DOHH2 (cell line): ENCODE measurements around the gene C7orf33.

Experiments
- H3F3A ChIP-seq: fragments of 200-600 bp; sonication (generic), shearing (Covaris generic); 2 replicates; pipeline ENCODE4 v1.6.0; 2016; ENCODE audit warnings: antibody characterized with exemption, mild to moderate bottlenecking; ENCODE audit not compliant: control insufficient read depth, insufficient read depth
- H3K27ac ChIP-seq: fragments of 200-600 bp; sonication (generic); 2 replicates; pipeline ENCODE4 v1.5.1; 2014; ENCODE audit warnings: low read depth, mild to moderate bottlenecking, low read length, moderate library complexity
- H3K27me3 ChIP-seq: fragments of 200-600 bp; sonication (generic); 2 replicates; pipeline ENCODE4 v1.6.1; 2014; ENCODE audit warnings: mild to moderate bottlenecking, low read length, mixed read lengths; ENCODE audit not compliant: control insufficient read depth
- H3K36me3 ChIP-seq: fragments of 200-600 bp; sonication (generic); 2 replicates; pipeline ENCODE4 v1.6.1; 2014; ENCODE audit warnings: mild to moderate bottlenecking, low read length, moderate library complexity, mixed read lengths; ENCODE audit not compliant: control insufficient read depth
- H3K4me1 ChIP-seq: fragments of 200-600 bp; sonication (generic); 2 replicates; pipeline ENCODE4 v1.6.1; 2014; ENCODE audit warnings: mild to moderate bottlenecking, low read length, mixed read lengths; ENCODE audit not compliant: control insufficient read depth
- H3K4me2 ChIP-seq: fragments of 200-600 bp; sonication (generic); 2 replicates; pipeline ENCODE4 v1.6.0; 2014; ENCODE audit warnings: mild to moderate bottlenecking, low read length, moderate library complexity
- H3K4me3 ChIP-seq: fragments of 200-600 bp; sonication (generic); 2 replicates; pipeline ENCODE4 v1.5.1; 2014; ENCODE audit warnings: mild to moderate bottlenecking, low read length, mixed read lengths
- H3K79me2 ChIP-seq: fragments of 200-600 bp; sonication (generic); 2 replicates; pipeline ENCODE4 v1.6.1; 2014; ENCODE audit warnings: mild to moderate bottlenecking, low read length, mixed read lengths; ENCODE audit not compliant: control insufficient read depth
- H3K9me2 ChIP-seq: fragments of 200-600 bp; sonication (generic); replicated peaks from 2 replicates; pipeline ENCODE4 v1.6.1; 2014; ENCODE audit warnings: mild to moderate bottlenecking, low read length, mixed read lengths; ENCODE audit not compliant: control insufficient read depth
- H3K9me3 ChIP-seq: fragments of 200-600 bp; sonication (generic); 2 replicates; pipeline ENCODE4 v1.6.1; 2014; ENCODE audit warnings: antibody characterized with exemption, low read length, mixed read lengths; ENCODE audit not compliant: control insufficient read depth, insufficient read depth
- H4K20me1 ChIP-seq: fragments of 200-600 bp; sonication (generic); 2 replicates; pipeline ENCODE4 v1.6.0; 2014; ENCODE audit warnings: low read depth, mild to moderate bottlenecking, antibody characterized with exemption, low read length, moderate library complexity; ENCODE audit not compliant: control insufficient read depth, insufficient read depth
- EZH2phosphoT487 ChIP-seq: fragments of 200-600 bp; sonication (generic); IDR thresholded peaks from 2 replicates; pipeline ENCODE4 v1.6.1; 2017; ENCODE audit warnings: borderline replicate concordance, mild to moderate bottlenecking, antibody characterized with exemption, low read length, moderate library complexity, mixed read lengths
- TF ChIP-seq, protein P1 (sequence below): fragments of 200-600 bp; sonication (generic); IDR thresholded peaks from one replicate; pipeline ENCODE4 v1.5.1; 2014; ENCODE audit warnings: antibody characterized with exemption, mild to moderate bottlenecking, low read depth, low read length; ENCODE audit not compliant: poor library complexity, severe bottlenecking

The C7orf33 gene

DNA sequence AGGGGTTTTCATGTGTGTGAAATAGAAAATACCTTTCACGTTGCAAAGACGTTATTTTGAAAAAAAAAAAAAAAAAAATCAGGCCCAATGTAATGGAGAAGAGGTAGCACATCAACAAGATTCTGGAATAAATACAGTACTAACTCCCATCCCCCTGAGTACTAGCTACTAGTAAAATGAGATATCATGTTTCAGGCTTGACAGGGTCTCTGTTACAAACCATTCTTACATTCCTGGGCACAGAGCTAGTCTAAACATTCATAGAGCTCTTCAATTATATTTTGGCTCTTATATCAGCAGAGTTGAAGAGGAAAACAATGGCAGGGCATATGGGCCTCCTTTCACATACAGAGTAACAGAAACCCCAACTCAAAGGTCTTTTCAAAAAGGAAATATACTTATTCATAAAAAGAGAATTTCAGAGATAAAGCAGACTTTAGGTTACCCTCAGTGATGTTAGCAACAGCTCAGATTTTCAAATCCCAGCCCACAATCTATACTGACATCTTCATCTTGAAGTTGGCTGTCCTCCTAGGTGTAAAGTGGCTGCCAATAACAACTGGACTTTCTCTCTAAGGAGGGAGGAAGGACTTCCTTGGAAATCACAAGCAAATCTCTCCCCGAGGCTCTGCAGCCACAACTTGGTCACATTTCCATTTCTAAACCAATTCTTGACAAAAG lies 18.6 kb downstream of the C7orf33 start:
- no peaks in the 10 kb centered on the region for H3F3A ChIP-seq
- H3K27me3 ChIP-seq, result peaks cover 17% of the 10 kb centered on the region; the same call in 1 of the 2 replicates
- peaks cover 17% of the 10 kb centered on the region for H3K9me3 ChIP-seq
- no peak for TF ChIP-seq EZH2phosphoT487
- TF ChIP-seq, protein P1, sequence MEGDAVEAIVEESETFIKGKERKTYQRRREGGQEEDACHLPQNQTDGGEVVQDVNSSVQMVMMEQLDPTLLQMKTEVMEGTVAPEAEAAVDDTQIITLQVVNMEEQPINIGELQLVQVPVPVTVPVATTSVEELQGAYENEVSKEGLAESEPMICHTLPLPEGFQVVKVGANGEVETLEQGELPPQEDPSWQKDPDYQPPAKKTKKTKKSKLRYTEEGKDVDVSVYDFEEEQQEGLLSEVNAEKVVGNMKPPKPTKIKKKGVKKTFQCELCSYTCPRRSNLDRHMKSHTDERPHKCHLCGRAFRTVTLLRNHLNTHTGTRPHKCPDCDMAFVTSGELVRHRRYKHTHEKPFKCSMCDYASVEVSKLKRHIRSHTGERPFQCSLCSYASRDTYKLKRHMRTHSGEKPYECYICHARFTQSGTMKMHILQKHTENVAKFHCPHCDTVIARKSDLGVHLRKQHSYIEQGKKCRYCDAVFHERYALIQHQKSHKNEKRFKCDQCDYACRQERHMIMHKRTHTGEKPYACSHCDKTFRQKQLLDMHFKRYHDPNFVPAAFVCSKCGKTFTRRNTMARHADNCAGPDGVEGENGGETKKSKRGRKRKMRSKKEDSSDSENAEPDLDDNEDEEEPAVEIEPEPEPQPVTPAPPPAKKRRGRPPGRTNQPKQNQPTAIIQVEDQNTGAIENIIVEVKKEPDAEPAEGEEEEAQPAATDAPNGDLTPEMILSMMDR, result no peak
- no peaks in the 10 kb centered on the region for H3K79me2 ChIP-seq
- no peaks in the 10 kb centered on the region for H3K9me2 ChIP-seq
- H4K20me1 ChIP-seq, result no peaks in the 10 kb centered on the region
- H3K36me3 ChIP-seq, result no peaks in the 10 kb centered on the region
- no peak overlapping the region for H3K4me3 ChIP-seq
- no peaks in the 10 kb centered on the region for H3K4me1 ChIP-seq
- no peak overlapping the region for H3K27ac ChIP-seq
- H3K4me2 ChIP-seq, result no peak overlapping the region

DNA sequence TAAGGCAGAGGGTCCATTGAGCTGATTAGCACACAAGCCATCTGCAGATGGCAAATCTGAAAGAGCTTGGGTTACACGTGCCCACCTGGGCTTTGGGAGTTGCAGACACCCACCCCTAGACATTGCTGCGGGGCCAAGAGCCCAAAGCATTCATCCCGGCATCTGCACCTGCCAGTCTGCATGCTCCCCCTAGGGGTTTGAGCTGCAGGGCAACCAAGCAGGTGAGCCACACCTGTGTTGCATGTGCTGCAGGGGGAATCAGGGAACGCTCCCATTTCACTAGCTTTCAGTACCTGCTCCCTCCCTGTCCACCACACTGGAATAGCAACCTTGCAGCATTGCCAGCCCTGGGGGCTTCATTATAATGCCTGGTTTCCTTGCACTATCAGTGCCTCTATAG lies 21.1 kb downstream of the C7orf33 start:
- Histone ChIP-seq H3K27me3 (peaks cover 28% of the 10 kb centered on the region), H3K36me3 (no peaks in the 10 kb centered on the region), H4K20me1 (no peaks in the 10 kb centered on the region), H3K4me1 (no peaks in the 10 kb centered on the region), H3K27ac (no peak overlapping the region), H3K4me3 (no peak overlapping the region), H3K9me2 (no peaks in the 10 kb centered on the region), H3K4me2 (no peak overlapping the region), H3F3A (no peaks in the 10 kb centered on the region), H3K79me2 (no peaks in the 10 kb centered on the region), H3K9me3 (peaks cover 3% of the 10 kb centered on the region; the same call in 1 of the 2 replicates)
- TF ChIP-seq, protein P1, result no peak
- no peak for TF ChIP-seq EZH2phosphoT487

DNA sequence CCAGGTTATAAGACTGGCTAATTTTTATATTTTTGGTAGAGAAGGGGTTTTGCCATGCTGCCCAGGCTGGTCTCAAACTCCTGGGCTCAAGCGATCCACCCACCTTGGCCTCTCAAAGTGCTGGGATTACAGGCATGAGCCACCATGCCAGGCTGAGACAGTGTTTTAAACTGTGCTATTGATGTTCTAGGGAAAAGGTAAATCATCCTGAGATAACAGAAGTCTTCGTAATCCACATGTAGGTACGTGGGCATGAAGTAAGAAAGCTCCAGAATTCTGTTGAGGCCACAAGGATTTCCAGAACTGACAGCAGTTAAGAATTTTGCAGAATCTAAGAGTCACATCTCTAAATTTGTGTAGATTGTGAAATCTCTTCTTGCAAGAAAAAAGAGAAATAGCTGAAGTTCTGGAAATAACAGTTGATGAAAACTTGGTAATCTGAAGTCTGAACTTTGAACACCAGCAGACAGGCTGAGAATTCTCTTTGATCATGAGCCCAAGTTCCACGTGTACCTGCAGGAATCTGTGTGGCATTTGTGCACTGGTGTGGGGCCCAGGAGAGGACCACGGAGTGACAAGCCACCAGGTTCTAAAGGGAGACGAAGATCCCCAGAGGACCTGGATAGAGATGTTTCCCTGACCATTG lies 24.6 kb downstream of the C7orf33 start:
- H3K4me3 ChIP-seq, result no peak overlapping the region
- H4K20me1 ChIP-seq, result no peaks in the 10 kb centered on the region
- TF ChIP-seq, protein P1, result no peak
- no peak for TF ChIP-seq EZH2phosphoT487
- H3K4me2 ChIP-seq, result no peak overlapping the region
- H3K79me2 ChIP-seq, result no peaks in the 10 kb centered on the region
- peaks cover 28% of the 10 kb centered on the region for H3K27me3 ChIP-seq
- H3K9me2 ChIP-seq, result no peaks in the 10 kb centered on the region
- H3K4me1 ChIP-seq, result no peaks in the 10 kb centered on the region
- peaks cover 7% of the 10 kb centered on the region; the same call in 1 of the 2 replicates for H3K9me3 ChIP-seq
- no peaks in the 10 kb centered on the region for H3K36me3 ChIP-seq
- H3K27ac ChIP-seq, result no peak overlapping the region
- no peaks in the 10 kb centered on the region for H3F3A ChIP-seq
